DOHH2 (cell line): Measurements from ENCODE around the gene APAF1.

Experiments used
- EZH2phosphoT487 ChIP-seq: fragments of 200-600 bp; sonication (generic); IDR thresholded peaks from 2 replicates; pipeline ENCODE4 v1.6.1; 2017; ENCODE audit warnings: borderline replicate concordance, mild to moderate bottlenecking, antibody characterized with exemption, low read length, moderate library complexity, mixed read lengths
- TF ChIP-seq, protein P1 (sequence below): fragments of 200-600 bp; sonication (generic); IDR thresholded peaks from one replicate; pipeline ENCODE4 v1.5.1; 2014; ENCODE audit warnings: antibody characterized with exemption, mild to moderate bottlenecking, low read depth, low read length; ENCODE audit not compliant: poor library complexity, severe bottlenecking

DNA sequence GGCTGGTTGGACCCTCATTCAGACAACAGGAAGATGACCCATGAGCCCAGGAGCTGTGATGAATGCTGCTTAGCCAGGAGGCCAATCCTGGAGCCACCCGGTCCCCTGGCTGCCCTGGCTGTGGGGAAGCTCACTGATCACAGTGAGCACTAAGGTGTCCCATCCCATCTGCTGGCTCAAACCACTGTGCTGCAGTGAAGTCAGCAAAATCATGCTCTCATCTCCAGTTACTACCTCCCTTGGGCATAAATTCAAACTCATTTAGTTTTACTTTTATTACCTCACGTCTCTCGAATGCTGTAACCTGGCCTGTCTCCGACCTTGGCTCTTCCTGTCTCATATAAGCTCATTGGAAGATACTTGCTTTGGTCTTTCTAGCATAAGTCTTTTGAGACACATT is 112.4 kb downstream of the APAF1 start:
- TF ChIP-seq, protein P1, sequence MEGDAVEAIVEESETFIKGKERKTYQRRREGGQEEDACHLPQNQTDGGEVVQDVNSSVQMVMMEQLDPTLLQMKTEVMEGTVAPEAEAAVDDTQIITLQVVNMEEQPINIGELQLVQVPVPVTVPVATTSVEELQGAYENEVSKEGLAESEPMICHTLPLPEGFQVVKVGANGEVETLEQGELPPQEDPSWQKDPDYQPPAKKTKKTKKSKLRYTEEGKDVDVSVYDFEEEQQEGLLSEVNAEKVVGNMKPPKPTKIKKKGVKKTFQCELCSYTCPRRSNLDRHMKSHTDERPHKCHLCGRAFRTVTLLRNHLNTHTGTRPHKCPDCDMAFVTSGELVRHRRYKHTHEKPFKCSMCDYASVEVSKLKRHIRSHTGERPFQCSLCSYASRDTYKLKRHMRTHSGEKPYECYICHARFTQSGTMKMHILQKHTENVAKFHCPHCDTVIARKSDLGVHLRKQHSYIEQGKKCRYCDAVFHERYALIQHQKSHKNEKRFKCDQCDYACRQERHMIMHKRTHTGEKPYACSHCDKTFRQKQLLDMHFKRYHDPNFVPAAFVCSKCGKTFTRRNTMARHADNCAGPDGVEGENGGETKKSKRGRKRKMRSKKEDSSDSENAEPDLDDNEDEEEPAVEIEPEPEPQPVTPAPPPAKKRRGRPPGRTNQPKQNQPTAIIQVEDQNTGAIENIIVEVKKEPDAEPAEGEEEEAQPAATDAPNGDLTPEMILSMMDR: no peak
- TF ChIP-seq EZH2phosphoT487: no peak
